ENCODE data around the gene ZG16B.

Gene ZG16B

GRCh38 chr16:2783581-2784357 lies 46.3 kb upstream of the ZG16B start:
- no peak for TF ChIP-seq TOX (CRISPR knock-in tag; IDR thresholded peaks at IDR 0.05; ENCODE audit: borderline replicate concordance)
- TF ChIP-seq CSDC2 (CRISPR knock-in tag; IDR thresholded peaks at IDR 0.05): no peak
- no peak for TF ChIP-seq ESRRG (CRISPR knock-in tag; IDR thresholded peaks at IDR 0.05)
- TF ChIP-seq POU6F1 (CRISPR knock-in tag; IDR thresholded peaks at IDR 0.05; ENCODE audit: borderline replicate concordance, low read depth): no peak
- TF ChIP-seq GLIS3 (CRISPR knock-in tag; IDR thresholded peaks at IDR 0.05): no peak
- TF ChIP-seq CREB5 (CRISPR knock-in tag; IDR thresholded peaks at IDR 0.05; ENCODE audit: low read depth): no peak
- TF ChIP-seq, protein P1, sequence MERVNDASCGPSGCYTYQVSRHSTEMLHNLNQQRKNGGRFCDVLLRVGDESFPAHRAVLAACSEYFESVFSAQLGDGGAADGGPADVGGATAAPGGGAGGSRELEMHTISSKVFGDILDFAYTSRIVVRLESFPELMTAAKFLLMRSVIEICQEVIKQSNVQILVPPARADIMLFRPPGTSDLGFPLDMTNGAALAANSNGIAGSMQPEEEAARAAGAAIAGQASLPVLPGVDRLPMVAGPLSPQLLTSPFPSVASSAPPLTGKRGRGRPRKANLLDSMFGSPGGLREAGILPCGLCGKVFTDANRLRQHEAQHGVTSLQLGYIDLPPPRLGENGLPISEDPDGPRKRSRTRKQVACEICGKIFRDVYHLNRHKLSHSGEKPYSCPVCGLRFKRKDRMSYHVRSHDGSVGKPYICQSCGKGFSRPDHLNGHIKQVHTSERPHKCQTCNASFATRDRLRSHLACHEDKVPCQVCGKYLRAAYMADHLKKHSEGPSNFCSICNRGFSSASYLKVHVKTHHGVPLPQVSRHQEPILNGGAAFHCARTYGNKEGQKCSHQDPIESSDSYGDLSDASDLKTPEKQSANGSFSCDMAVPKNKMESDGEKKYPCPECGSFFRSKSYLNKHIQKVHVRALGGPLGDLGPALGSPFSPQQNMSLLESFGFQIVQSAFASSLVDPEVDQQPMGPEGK (CRISPR knock-in tag; IDR thresholded peaks at IDR 0.05; ENCODE audit: borderline replicate concordance): no peak
- TF ChIP-seq ARNTL (CRISPR knock-in tag; IDR thresholded peaks at IDR 0.05; ENCODE audit: borderline replicate concordance, low read depth): no peak
- no peak for TF ChIP-seq TCF4 (CRISPR knock-in tag; IDR thresholded peaks at IDR 0.05; ENCODE audit: borderline replicate concordance)
- TF ChIP-seq ZC3H10 (CRISPR knock-in tag; IDR thresholded peaks at IDR 0.05): no peak
- TF ChIP-seq RARB (CRISPR knock-in tag; IDR thresholded peaks at IDR 0.05): no peak
- no peak for TF ChIP-seq SNAI2 (CRISPR knock-in tag; IDR thresholded peaks at IDR 0.05)
- no peak for TF ChIP-seq ZNF8 (CRISPR knock-in tag; IDR thresholded peaks at IDR 0.05)
- no peak for TF ChIP-seq CSRNP3 (CRISPR knock-in tag; IDR thresholded peaks at IDR 0.05)
- no peak for TF ChIP-seq ZFP30 (CRISPR knock-in tag; IDR thresholded peaks at IDR 0.05)
- TF ChIP-seq TSHZ2 (CRISPR knock-in tag; IDR thresholded peaks at IDR 0.05): no peak
- TF ChIP-seq BACH2 (CRISPR knock-in tag; IDR thresholded peaks at IDR 0.05; ENCODE audit: borderline replicate concordance): no peak
- no peak for ATAC-seq

DNA sequence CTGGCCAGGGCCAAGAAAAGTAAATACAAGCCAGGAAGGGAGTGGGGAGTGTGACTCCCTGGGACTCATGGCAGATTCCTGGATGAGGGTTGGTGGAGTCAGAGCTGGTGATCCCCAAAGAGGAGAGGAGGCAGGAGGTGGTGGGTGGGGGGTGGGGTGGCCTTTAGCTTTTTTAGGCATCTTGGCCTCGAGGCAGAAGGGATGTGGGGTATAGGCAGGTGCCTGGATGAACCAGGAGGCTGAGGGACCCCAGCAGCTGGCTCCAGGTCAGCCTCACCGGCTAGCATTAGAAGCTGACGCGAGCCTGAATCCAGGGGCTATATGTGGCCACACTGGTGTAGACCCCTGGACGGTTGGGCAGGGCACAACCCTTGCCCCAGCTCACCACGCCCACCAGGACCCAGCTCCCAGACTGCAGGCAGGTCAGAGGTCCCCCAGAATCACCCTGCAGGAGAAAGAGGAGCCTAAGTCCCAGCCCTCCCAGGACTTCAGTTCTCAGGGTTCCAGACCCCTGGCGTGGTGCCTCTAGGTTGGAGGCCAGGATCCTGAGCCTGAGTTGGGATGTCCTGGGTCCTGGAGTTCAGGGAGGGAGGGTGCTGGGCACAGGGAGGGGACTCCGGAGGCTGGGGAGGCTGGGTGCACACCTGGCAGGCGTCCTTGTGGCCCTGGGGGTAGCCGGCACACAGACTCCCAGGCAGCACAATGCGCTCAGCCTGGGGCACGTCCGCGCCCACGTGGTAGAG lies 45.6 kb upstream of the ZG16B start:
- TF ChIP-seq GLIS3 (CRISPR knock-in tag; IDR thresholded peaks at IDR 0.05) (no peak), TOX (CRISPR knock-in tag; IDR thresholded peaks at IDR 0.05; ENCODE audit: borderline replicate concordance) (no peak), ZFP30 (CRISPR knock-in tag; IDR thresholded peaks at IDR 0.05) (no peak), POU6F1 (CRISPR knock-in tag; IDR thresholded peaks at IDR 0.05; ENCODE audit: borderline replicate concordance, low read depth) (no peak), PPARA (CRISPR knock-in tag; IDR thresholded peaks at IDR 0.05; ENCODE audit: borderline replicate concordance) (no peak), ZFP3 (CRISPR knock-in tag; IDR thresholded peaks at IDR 0.05) (no peak)
- no peak for ATAC-seq

Measured in SK-N-SH treated with all-trans-retinoic acid at 6 μM for 48 hours (cell line).